RPMI7951 (cell line): ENCODE data around the gene PHTF1. TPM values are rescaled to one million over a fixed set of nuclear protein-coding genes. Genes with fewer than 3 reads are reported as not detected.
"Not testable (repeated sequence)": the region's sequence is repeated elsewhere in the genome, so short reads cannot be mapped to it uniquely, and the experiment has no call there.

Experiments used
- DNase-seq: peaks from one replicate; pipeline ENCODE4 v3.0.0-alpha.2; 2012; ENCODE audit warnings: low read depth
- total RNA-seq: library from RNA; depleted of rRNA; stranded (reverse); fragments of >200 nt; shearing (Covaris generic); gene quantifications from 2 replicates; pipeline ENCODE4 v1.2.3, GENCODE V29; 2014

PHTF1 gene
- total RNA-seq, 1 experiment from 2014 or later, result 35.3 TPM

GRCh38 chr1:113718621-113719020 is 40.7 kb downstream of the PHTF1 start:
- DNase-seq, result not testable (repeated sequence)

GRCh38 chr1:113717506-113717905 is 41.8 kb downstream of the PHTF1 start:
- DNase-seq, result not testable (repeated sequence)

DNA sequence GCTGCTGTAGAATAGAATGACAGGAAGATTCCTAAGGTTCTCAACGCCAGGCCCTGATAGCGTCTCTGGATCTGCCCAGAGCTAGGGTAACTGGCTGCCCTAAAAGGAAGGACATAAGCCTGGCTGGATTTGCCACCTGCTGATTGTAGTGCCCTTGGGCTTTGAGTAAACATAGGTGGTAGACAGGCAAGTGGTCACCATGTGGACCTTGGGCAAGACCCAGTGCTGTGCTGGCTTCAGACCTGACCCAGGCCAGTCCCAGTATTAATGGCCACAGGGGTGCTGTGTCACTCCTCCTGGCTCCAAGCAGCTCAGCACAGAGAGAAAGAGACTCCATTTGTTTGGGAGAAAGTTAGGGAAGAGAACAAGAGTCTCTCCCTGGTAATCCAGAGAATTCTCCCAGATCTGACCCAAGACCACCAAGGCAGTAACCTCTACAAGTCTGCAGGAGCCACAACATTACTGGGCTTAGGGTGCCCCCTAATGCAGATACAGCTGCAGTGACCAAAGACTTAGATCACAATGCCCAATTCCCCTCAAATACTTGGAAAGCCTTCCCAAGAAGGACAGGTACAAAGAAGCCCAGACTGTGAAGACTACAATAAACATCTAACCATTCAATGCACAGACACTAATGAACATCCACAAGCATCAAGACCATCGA is 44.5 kb downstream of the PHTF1 start:
- no peak for DNase-seq

DNA sequence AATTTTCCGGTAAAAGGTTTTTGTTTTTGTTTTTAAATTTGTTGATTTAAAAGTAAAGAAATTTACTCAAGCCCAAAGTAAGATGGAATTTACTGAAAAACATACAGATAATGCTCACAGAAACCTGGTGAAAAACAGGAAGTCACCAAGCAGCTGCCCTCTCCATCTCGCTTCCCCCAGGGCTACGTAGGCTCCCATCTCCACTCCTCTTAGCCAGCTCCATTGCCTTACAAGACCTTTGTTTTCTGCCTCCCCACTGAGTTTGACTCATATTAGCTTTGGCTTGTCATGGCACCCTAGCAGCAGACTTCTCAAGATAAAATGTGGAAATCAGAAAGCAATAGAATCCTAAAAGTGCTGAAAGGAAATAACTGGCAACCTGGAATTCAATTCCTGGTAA is 57.9 kb downstream of the PHTF1 start:
- no peak for DNase-seq

GRCh38 chr1:113694910-113695309 is 64.4 kb downstream of the PHTF1 start:
- no peak for DNase-seq

DNA sequence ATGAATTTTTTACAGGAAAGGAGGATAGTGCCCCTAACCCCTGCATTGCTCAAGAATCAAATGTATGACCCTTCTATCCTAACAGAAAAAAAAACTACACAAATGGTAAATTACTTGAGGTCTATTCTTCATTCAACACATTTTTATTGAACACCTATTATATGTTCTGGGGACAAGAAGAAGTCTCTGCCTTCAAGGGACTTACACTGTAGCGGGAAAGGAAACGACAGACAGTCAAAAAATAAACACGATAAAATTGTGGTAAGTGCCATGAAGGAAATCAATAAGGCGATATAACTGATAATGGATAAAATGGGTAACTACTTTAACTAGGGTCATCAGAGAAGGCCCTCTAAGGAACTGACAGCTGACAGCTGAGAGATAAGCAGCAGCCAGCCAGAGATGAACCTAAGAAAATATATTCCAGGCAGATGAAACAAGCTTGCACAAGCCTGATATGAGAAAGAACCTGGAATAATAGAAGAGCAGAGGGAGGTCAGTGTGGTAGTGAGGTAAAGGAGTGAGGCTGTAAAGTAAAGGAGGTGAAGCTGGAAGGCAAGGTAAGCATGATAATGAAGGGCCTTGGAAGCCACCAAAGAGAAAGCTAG is 66.4 kb downstream of the PHTF1 start:
- DNase-seq, result no peak

GRCh38 chr1:113692342-113692741 is 66.9 kb downstream of the PHTF1 start:
- DNase-seq, result no peak

- no peak for DNase-seq
Observed at GRCh38 chr1:113691184-113691583, 68.1 kb downstream of the PHTF1 start.

- no peak for DNase-seq
Observed at GRCh38 chr1:113686891-113687618, 72.2 kb downstream of the PHTF1 start.

DNA sequence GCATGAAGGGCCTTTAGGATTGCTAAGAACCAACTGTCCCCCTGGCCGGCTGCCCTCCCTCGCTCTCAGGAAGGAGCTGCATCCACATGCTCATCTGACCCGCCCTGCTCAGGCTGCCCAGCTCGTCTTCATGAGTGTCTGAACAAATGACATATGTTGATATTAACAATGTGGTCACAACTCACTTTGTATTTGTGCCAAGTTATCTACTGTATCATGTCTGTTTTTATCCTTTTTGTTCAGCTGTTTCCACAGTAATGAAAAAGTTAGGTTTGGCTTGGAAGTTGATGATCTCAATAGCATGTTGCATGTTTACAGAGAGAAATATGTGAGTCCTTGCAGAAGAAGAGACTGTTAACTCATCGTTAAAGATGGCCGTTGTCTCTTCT is 75.1 kb downstream of the PHTF1 start:
- DNase-seq, result no peak

GRCh38 chr1:113683384-113684152 is 75.7 kb downstream of the PHTF1 start:
- no peak for DNase-seq

GRCh38 chr1:113681596-113682337 is 77.5 kb downstream of the PHTF1 start:
- no peak for DNase-seq

DNA sequence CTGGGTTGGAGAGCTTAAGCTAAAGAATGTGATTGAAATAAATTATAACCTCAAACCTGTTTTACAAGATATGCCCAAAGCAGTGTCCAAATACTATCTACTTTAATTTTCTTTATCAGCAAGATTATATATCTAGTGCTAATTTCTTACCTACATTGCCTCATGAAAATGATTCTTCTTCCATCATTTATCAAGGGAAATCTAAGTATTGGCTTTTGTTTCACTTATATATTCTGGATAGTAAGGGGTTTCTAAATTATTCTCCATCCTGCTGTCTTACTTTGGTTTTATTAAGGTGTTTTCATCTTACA is 81.2 kb downstream of the PHTF1 start:
- DNase-seq, result no peak

GRCh38 chr1:113677250-113678158 is 81.8 kb downstream of the PHTF1 start:
- DNase-seq, result peak; percentile 50

DNA sequence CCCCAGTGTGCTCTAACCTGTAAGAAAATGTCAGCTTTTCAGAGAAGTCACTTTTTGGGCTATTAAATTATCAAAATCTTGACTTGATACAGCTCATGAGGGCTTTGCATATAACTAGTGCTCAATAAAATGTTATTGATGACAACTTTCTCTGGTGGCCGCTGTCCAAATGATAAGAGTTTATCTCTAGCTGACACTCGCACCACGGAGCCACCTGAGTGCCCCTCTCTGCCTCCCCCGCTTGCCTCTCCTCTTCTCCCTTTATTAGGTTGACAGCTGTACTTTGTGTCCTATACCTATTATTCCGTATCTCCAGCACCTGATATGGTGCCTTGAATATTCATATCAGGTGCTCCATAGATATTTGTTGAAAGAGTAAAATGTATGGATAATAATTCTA is 82.8 kb downstream of the PHTF1 start:
- no peak for DNase-seq

DNA sequence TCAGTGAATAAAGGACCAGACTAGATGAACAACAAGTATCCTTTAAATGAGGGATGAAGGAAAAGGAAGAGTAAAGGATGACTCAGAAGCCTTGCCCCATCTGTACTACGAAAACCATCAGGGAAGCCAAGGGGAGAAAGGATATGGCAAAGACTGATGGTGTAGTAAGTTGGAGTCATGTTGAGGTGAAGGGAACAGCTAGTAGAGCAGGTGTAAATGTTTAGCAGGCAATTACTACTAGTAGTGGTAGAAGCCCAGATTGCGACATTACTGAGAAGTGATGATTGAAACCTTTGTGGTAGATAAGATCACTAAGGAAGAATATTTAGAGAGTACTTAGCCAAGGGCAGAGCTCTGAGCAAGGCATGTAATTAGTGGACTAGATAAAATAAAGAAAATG is 84.0 kb downstream of the PHTF1 start:
- no peak for DNase-seq

GRCh38 chr1:113674591-113674990 is 84.7 kb downstream of the PHTF1 start:
- DNase-seq, result no peak

DNA sequence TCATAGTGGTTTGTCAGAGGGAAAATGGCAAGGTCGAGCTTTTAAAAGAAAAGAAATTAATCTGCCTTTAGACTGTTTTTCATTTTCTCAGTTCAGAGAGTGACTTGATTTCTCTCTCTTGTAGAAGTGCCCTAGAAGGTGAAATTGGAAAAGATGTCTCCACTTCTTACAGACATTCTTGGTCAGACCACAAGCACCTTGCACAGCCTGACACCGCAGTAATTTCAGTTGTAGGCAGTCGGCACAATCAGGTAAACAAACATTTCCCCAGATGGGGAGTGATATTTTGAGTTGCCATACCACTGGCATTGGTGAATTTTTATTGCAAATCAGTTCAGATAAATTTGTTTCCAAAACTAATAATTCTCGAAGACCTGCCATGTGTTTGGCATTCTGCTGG is 86.8 kb downstream of the PHTF1 start:
- DNase-seq, result no peak

DNA sequence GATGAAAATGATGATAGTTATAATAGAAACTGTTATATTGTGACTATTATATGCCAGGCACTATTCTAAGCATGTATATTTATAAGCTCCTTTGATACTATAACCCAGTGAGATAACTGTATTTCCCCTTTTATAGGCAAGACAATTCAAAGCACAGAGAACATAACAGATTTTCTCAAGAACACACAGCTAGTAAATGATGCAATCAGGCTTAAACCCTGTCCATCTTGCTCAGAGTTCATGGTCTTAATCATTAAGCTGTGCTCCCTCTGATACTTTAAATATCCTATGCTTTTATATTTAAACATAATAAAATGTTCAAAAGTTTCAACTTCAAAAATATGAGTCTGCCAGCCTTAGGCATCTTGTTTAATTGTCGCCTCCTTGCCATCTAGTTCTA is 88.6 kb downstream of the PHTF1 start:
- DNase-seq, result no peak

- DNase-seq, result no peak
Observed at GRCh38 chr1:113669988-113670387, 89.3 kb downstream of the PHTF1 start.

- no peak for DNase-seq
Observed at GRCh38 chr1:113666126-113666525, 93.2 kb downstream of the PHTF1 start.
